ENCODE results near the gene GRK5.
"Not testable (repeated sequence)": the region's sequence is repeated elsewhere in the genome, so short reads cannot be mapped to it uniquely, and the experiment has no call there.

GRK5 gene

DNA sequence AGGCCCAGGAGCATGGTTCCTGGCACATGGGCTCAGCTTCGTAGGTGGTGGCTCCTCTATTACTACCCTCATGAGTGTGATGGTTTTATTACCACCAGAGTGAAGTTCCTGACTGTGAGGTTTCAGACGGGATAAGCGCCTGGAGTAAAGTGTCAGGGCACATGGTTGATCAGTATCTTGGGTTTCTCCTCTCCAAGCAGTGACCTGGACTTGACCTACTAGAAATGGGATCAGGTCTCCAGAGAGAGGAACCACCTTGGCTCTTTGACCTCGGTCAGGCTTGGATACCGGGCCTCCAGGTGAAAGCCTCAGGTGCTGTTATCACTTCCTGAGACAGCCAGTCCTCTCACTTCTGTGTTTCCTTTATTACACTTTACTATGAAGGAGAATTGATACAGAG, 67.7 kb downstream of the GRK5 start:
- Histone ChIP-seq H3K27me3 (ENCODE audit: control insufficient read depth, insufficient read depth, low read length) (no peaks in the 10 kb centered on the region), H3K27ac (ENCODE audit: low read depth, low read length) (no peak overlapping the region), H3K4me1 (ENCODE audit: control insufficient read depth, insufficient read depth, low read length) (peaks cover 17% of the 10 kb centered on the region), H3K9ac (ENCODE audit: low read length) (no peak overlapping the region), H3K36me3 (ENCODE audit: control insufficient read depth, insufficient read depth, low read length) (no peaks in the 10 kb centered on the region), H3K4me3 (ENCODE audit: low read length) (no peak overlapping the region)

DNA sequence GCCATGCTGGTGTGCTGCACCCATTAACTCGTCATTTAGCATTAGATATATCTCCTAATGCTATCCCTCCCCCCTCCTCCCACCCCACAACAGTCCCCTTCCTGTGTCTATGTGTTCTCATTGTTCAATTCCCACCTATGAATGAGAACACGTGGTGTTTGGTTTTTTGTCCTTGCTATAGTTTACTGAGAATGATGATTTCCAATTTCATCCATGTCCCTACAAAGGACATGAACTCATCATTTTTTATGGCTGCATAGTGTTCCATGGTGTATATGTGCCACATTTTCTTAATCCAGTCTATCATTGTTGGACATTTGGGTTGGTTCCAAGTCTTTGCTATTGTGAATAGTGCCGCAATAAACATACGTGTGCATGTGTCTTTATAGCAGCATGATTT, 68.8 kb downstream of the GRK5 start:
- not testable (repeated sequence) for H3K4me3 ChIP-seq (ENCODE audit: low read length); H3K27me3 ChIP-seq (ENCODE audit: control insufficient read depth, insufficient read depth, low read length); H3K36me3 ChIP-seq (ENCODE audit: control insufficient read depth, insufficient read depth, low read length); H3K27ac ChIP-seq (ENCODE audit: low read depth, low read length); H3K9ac ChIP-seq (ENCODE audit: low read length)
- peaks cover 14% of the 10 kb centered on the region for H3K4me1 ChIP-seq (ENCODE audit: control insufficient read depth, insufficient read depth, low read length)

DNA sequence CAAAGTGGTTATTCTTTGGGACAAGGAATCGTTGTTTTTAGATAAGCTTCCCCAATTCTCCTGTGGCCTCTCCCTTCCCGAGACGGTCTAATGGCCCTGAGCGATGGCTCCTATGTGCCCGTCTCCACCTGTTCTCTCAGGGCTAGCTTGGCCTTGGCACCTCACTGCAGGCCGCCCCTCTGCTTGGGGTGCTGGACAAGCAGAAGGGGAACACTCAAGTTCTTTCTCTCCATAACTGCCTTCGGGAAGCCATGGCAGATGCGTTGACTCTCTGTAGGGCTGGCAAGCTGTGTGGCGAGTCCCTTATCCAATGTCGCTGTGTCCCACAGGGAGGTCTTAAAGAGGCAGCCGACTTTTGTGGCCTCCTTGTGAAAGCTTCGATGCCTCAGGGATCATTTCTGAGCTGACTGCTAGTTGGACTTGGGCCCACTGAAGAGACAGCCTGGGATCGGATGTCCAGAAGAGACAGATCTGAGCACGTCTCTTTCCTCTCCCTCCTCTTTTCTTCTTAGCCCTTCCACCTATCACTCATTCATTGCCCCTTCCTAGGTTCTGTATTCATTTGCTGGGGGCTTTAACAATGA, 70.8 kb downstream of the GRK5 start:
- Histone ChIP-seq H3K36me3 (ENCODE audit: control insufficient read depth, insufficient read depth, low read length) (no peaks in the 10 kb centered on the region), H3K27me3 (ENCODE audit: control insufficient read depth, insufficient read depth, low read length) (no peaks in the 10 kb centered on the region), H3K27ac (ENCODE audit: low read depth, low read length) (no peak overlapping the region), H3K9ac (ENCODE audit: low read length) (no peak overlapping the region), H3K4me1 (ENCODE audit: control insufficient read depth, insufficient read depth, low read length) (peaks cover 20% of the 10 kb centered on the region), H3K4me3 (ENCODE audit: low read length) (no peak overlapping the region)

DNA sequence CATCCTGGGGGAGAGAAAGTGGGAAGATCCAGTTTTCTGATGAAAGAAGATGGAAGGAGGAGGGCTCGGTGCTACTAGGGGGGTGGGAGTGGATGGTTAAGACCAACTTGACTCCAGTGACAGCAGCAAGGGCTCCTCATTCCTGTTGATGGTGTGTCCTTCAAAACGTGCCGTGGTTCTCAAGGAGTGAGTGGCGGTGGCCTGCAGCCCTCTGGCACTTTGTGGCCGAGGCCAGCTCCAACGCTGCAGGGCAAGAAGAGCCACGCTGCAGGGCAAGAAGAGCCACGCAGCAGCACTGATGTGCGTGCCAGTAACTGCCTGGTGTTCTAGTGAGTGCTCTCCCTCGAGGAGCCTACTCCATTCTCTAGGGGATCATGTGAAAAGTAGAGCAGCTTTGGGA, 72.1 kb downstream of the GRK5 start:
- H3K36me3 ChIP-seq (ENCODE audit: control insufficient read depth, insufficient read depth, low read length) = no peaks in the 10 kb centered on the region
- no peaks in the 10 kb centered on the region for H3K27me3 ChIP-seq (ENCODE audit: control insufficient read depth, insufficient read depth, low read length)
- H3K4me3 ChIP-seq (ENCODE audit: low read length) = no peak overlapping the region
- peaks cover 20% of the 10 kb centered on the region for H3K4me1 ChIP-seq (ENCODE audit: control insufficient read depth, insufficient read depth, low read length)
- H3K9ac ChIP-seq (ENCODE audit: low read length) = no peak overlapping the region
- H3K27ac ChIP-seq (ENCODE audit: low read depth, low read length) = no peak overlapping the region

DNA sequence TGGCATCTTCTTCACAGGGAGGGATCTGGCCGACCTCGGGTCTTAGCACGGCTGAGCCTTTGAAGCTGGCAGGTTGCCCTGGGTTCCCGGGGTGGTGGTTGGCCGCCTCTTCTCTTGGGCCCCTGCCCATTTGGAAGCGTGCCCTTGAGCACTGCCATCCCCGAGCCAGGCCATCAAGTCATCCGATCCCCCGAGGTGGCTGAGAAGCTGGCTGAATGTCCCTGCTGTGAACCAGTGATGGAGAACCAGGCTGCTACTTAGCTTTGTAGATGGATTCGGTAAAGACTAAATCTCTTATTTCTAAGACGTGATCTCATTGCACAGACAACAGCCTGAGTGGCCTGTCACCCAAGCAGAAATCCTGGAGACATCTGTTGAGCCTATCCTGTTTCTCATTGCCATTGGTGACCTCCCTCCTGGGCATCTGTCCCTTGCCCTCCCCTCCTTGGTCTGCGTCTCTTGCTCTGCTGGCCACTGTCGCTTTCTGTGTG, 74.3 kb downstream of the GRK5 start:
- Histone ChIP-seq H3K27me3 (ENCODE audit: control insufficient read depth, insufficient read depth, low read length) (no peaks in the 10 kb centered on the region), H3K27ac (ENCODE audit: low read depth, low read length) (peak overlapping the region; percentile 63), H3K36me3 (ENCODE audit: control insufficient read depth, insufficient read depth, low read length) (no peaks in the 10 kb centered on the region), H3K4me3 (ENCODE audit: low read length) (peak overlapping the region; percentile 25), H3K4me1 (ENCODE audit: control insufficient read depth, insufficient read depth, low read length) (peaks cover 26% of the 10 kb centered on the region), H3K9ac (ENCODE audit: low read length) (peak overlapping the region; percentile 24)

GRCh38 chr10:119282446-119282845, 75.1 kb downstream of the GRK5 start:
- H3K9ac ChIP-seq (ENCODE audit: low read length) = no peak overlapping the region
- no peaks in the 10 kb centered on the region for H3K36me3 ChIP-seq (ENCODE audit: control insufficient read depth, insufficient read depth, low read length)
- peaks cover 26% of the 10 kb centered on the region for H3K4me1 ChIP-seq (ENCODE audit: control insufficient read depth, insufficient read depth, low read length)
- no peak overlapping the region for H3K27ac ChIP-seq (ENCODE audit: low read depth, low read length)
- H3K27me3 ChIP-seq (ENCODE audit: control insufficient read depth, insufficient read depth, low read length) = no peaks in the 10 kb centered on the region
- no peak overlapping the region for H3K4me3 ChIP-seq (ENCODE audit: low read length)

- Histone ChIP-seq H3K27me3 (ENCODE audit: control insufficient read depth, insufficient read depth, low read length) (no peaks in the 10 kb centered on the region), H3K27ac (ENCODE audit: low read depth, low read length) (no peak overlapping the region), H3K4me3 (ENCODE audit: low read length) (no peak overlapping the region), H3K36me3 (ENCODE audit: control insufficient read depth, insufficient read depth, low read length) (no peaks in the 10 kb centered on the region), H3K9ac (ENCODE audit: low read length) (no peak overlapping the region), H3K4me1 (ENCODE audit: control insufficient read depth, insufficient read depth, low read length) (peaks cover 27% of the 10 kb centered on the region)
These were observed 76.0 kb downstream of the GRK5 start for GRCh38 chr10:119283387-119283786.

- no peaks in the 10 kb centered on the region for H3K27me3 ChIP-seq (ENCODE audit: control insufficient read depth, insufficient read depth, low read length)
- no peak overlapping the region for H3K4me3 ChIP-seq (ENCODE audit: low read length)
- H3K36me3 ChIP-seq (ENCODE audit: control insufficient read depth, insufficient read depth, low read length) = no peaks in the 10 kb centered on the region
- H3K4me1 ChIP-seq (ENCODE audit: control insufficient read depth, insufficient read depth, low read length) = peaks cover 31% of the 10 kb centered on the region
- no peak overlapping the region for H3K27ac ChIP-seq (ENCODE audit: low read depth, low read length)
- no peak overlapping the region for H3K9ac ChIP-seq (ENCODE audit: low read length)
These were observed 76.4 kb downstream of the GRK5 start for GRCh38 chr10:119283818-119284217.

GRCh38 chr10:119284679-119285096, 77.3 kb downstream of the GRK5 start:
- Histone ChIP-seq H3K36me3 (ENCODE audit: control insufficient read depth, insufficient read depth, low read length) (no peaks in the 10 kb centered on the region), H3K4me1 (ENCODE audit: control insufficient read depth, insufficient read depth, low read length) (peaks cover 39% of the 10 kb centered on the region), H3K27me3 (ENCODE audit: control insufficient read depth, insufficient read depth, low read length) (no peaks in the 10 kb centered on the region), H3K4me3 (ENCODE audit: low read length) (no peak overlapping the region), H3K9ac (ENCODE audit: low read length) (no peak overlapping the region), H3K27ac (ENCODE audit: low read depth, low read length) (no peak overlapping the region)

GRCh38 chr10:119285495-119286267, 78.3 kb downstream of the GRK5 start:
- no peak overlapping the region for H3K27ac ChIP-seq (ENCODE audit: low read depth, low read length)
- peaks cover 42% of the 10 kb centered on the region for H3K4me1 ChIP-seq (ENCODE audit: control insufficient read depth, insufficient read depth, low read length)
- H3K27me3 ChIP-seq (ENCODE audit: control insufficient read depth, insufficient read depth, low read length) = no peaks in the 10 kb centered on the region
- no peak overlapping the region for H3K9ac ChIP-seq (ENCODE audit: low read length)
- no peak overlapping the region for H3K4me3 ChIP-seq (ENCODE audit: low read length)
- H3K36me3 ChIP-seq (ENCODE audit: control insufficient read depth, insufficient read depth, low read length) = no peaks in the 10 kb centered on the region

- Histone ChIP-seq H3K36me3 (ENCODE audit: control insufficient read depth, insufficient read depth, low read length) (no peaks in the 10 kb centered on the region), H3K27me3 (ENCODE audit: control insufficient read depth, insufficient read depth, low read length) (no peaks in the 10 kb centered on the region), H3K27ac (ENCODE audit: low read depth, low read length) (no peak overlapping the region), H3K4me1 (ENCODE audit: control insufficient read depth, insufficient read depth, low read length) (peaks cover 39% of the 10 kb centered on the region), H3K4me3 (ENCODE audit: low read length) (no peak overlapping the region), H3K9ac (ENCODE audit: low read length) (no peak overlapping the region)
These were observed 79.1 kb downstream of the GRK5 start for GRCh38 chr10:119286516-119286915.

GRCh38 chr10:119286983-119287633, 79.7 kb downstream of the GRK5 start:
- H3K27ac ChIP-seq (ENCODE audit: low read depth, low read length) = no peak overlapping the region
- peaks cover 33% of the 10 kb centered on the region for H3K4me1 ChIP-seq (ENCODE audit: control insufficient read depth, insufficient read depth, low read length)

More at GRCh38 chr10:119286983-119287633, 79.7 kb downstream of the GRK5 start:
- Histone ChIP-seq H3K36me3 (ENCODE audit: control insufficient read depth, insufficient read depth, low read length) (no peaks in the 10 kb centered on the region), H3K9ac (ENCODE audit: low read length) (no peak overlapping the region), H3K27me3 (ENCODE audit: control insufficient read depth, insufficient read depth, low read length) (no peaks in the 10 kb centered on the region), H3K4me3 (ENCODE audit: low read length) (no peak overlapping the region)
